HAP-1 (cell line): ENCODE data around the gene KLK15.

Experiments used
- DNase-seq, 2 experiments: peaks; one replicate each; pipeline ENCODE4 v3.0.0-alpha.2; 2016 to 2020; ENCODE audit warnings: low spot score in 2 of 2
- H3K27me3 ChIP-seq: fragments of 250-450 bp; sonication (Bioruptor Pico); 2 replicates; pipeline ENCODE4 v1.5.1; 2020; ENCODE audit warnings: low read depth, mild to moderate bottlenecking, moderate library complexity
- H3K36me3 ChIP-seq: fragments of 250-450 bp; sonication (Bioruptor Pico); replicated peaks from 2 replicates; pipeline ENCODE4 v1.5.1; 2020; ENCODE audit warnings: mild to moderate bottlenecking
- H3K4me1 ChIP-seq: fragments of 250-450 bp; sonication (Bioruptor Pico); 2 replicates; pipeline ENCODE4 v1.5.1; 2020; ENCODE audit warnings: mild to moderate bottlenecking
- H3K4me3 ChIP-seq: fragments of 250-450 bp; sonication (Bioruptor Pico); 2 replicates; pipeline ENCODE4 v1.5.1; 2020; ENCODE audit warnings: mild to moderate bottlenecking, moderate library complexity
- H3K9me3 ChIP-seq: fragments of 250-450 bp; sonication (Bioruptor Pico); 2 replicates; pipeline ENCODE4 v1.5.1; 2020; ENCODE audit warnings: mild to moderate bottlenecking, moderate library complexity
- in situ Hi-C: fragments of 300-500 bp; cut with MboI; formaldehyde crosslinking; loops from 3 replicates; pipeline ENCODE4 v1.14.3; 2020; ENCODE audit warnings: low sequenced_read_pairs, inconsistent platforms, mixed read lengths

The KLK15 gene

DNA sequence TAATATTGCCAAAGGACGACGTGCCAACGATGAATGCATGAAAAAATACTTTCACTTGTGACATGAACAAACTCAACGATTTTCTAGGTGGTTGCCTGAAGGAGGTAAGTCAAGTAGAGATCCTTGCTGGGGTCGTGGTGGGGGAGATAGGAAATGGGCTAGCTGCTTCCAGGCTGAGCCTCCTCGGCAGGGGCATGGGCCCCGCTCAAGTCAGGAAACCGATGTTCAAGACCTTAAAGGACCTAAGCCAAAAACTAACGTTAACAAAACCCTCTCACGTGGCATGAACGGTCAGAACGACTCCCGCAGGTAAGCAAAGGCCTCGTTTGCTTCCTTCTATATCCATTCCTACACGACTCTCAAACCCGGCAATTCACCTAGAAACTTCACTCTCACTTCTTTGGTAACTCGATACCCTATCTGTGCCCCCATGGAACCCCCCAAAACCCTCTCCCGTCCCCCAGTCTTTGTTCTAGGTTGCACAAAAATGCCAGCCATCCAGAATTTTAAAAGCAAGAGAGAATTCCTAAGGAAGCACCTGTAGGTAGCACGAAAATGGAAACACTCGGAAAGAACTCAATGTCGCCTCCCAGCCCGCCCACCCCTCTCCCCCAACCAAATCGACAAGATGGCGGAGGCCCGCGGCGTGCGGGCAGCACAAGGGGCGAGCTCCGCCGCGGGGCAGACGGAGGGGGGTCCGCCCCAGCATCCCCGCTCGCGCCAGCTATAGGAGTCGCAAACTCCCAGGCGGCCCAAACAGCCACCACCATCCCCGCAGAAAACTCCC, 29.5 kb downstream of the KLK15 start:
- DNase-seq = peak in 1 of 2 experiments; percentile 58
- in situ Hi-C loops = no loop called here
- no peaks in the 10 kb centered on the region for H3K9me3 ChIP-seq

GRCh38 chr19:50801107-50801506, 32.3 kb downstream of the KLK15 start:
- peak in 1 of 2 experiments; percentile 70 for DNase-seq
- H3K9me3 ChIP-seq = no peaks in the 10 kb centered on the region
- H3K36me3 ChIP-seq = peaks cover 78% of the 10 kb centered on the region
- H3K27me3 ChIP-seq = no peaks in the 10 kb centered on the region
- in situ Hi-C loops = no loop called here
- H3K4me1 ChIP-seq = peaks cover 25% of the 10 kb centered on the region
- no peak overlapping the region for H3K4me3 ChIP-seq

More for the DNA sequence above, 29.5 kb downstream of the KLK15 start:
- no peaks in the 10 kb centered on the region for H3K27me3 ChIP-seq
- H3K4me1 ChIP-seq = peaks cover 25% of the 10 kb centered on the region
- peaks cover 55% of the 10 kb centered on the region for H3K36me3 ChIP-seq
- peak overlapping the region; percentile 100 for H3K4me3 ChIP-seq

DNA sequence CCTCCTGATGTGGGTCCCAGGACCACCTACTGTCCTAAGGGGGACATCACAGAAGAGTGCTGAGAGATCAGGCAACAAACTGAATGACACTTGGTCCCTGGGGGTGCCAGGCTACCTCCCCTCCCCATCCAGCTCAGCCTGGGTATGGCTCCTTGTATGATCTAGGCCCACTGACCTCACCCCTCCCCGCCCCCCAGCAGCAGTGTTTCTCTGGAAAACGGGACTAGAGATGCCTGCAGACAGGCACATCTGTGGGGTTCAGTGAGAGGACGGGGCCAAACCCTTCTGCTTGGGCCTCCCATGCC, 33.9 kb downstream of the KLK15 start:
- Histone ChIP-seq H3K4me1 (peaks cover 17% of the 10 kb centered on the region), H3K27me3 (no peaks in the 10 kb centered on the region), H3K9me3 (no peaks in the 10 kb centered on the region), H3K36me3 (peaks cover 75% of the 10 kb centered on the region), H3K4me3 (no peak overlapping the region)
- in situ Hi-C loops = no loop called here
- DNase-seq = no peak

DNA sequence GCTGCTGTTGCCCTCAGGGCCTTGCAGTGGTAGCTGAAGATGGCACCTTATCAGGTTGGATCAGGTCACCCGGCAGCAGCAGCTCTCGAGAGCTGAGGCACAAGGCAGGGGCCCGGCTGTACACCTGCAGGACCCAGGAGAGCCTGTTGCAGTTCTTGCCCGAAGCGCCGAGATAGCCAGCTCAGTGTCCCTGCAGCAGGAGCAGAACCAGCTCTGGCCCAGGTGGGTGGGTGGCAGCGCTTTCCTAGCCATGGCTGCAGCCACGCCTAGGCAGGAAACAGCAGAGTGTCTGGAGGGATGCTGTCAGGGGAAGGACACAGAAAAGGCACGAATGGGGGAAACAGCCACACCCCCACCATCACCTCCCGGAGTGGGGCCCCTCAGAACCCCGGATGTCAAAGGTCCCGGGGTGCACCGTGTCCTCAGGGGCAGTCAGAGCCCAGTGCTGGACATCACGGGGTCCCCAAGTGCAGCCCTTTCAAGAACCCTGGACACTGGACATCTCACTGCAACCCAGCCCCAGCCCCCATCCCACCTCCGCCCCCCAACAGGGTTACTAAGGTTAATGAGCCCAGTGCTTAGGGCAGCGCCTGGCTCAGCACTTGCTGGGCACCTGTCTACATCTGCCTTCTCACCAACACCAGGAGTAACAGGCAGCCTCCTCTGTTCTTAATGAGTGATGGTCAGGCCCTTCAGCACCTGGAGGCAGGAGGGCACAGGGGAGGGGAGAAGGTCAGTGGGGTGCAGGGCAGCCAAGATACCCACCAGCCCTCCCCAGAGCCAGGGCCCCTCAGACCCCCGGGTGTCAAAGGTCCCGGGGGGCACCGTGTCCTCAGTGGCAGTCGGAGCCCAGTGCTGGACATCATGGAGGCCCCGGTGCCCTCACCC, 34.5 kb downstream of the KLK15 start:
- Histone ChIP-seq H3K36me3 (peaks cover 72% of the 10 kb centered on the region), H3K4me3 (no peak overlapping the region), H3K4me1 (peaks cover 17% of the 10 kb centered on the region), H3K27me3 (no peaks in the 10 kb centered on the region), H3K9me3 (no peaks in the 10 kb centered on the region)
- in situ Hi-C loops = no loop called here
- DNase-seq = no peak

DNA sequence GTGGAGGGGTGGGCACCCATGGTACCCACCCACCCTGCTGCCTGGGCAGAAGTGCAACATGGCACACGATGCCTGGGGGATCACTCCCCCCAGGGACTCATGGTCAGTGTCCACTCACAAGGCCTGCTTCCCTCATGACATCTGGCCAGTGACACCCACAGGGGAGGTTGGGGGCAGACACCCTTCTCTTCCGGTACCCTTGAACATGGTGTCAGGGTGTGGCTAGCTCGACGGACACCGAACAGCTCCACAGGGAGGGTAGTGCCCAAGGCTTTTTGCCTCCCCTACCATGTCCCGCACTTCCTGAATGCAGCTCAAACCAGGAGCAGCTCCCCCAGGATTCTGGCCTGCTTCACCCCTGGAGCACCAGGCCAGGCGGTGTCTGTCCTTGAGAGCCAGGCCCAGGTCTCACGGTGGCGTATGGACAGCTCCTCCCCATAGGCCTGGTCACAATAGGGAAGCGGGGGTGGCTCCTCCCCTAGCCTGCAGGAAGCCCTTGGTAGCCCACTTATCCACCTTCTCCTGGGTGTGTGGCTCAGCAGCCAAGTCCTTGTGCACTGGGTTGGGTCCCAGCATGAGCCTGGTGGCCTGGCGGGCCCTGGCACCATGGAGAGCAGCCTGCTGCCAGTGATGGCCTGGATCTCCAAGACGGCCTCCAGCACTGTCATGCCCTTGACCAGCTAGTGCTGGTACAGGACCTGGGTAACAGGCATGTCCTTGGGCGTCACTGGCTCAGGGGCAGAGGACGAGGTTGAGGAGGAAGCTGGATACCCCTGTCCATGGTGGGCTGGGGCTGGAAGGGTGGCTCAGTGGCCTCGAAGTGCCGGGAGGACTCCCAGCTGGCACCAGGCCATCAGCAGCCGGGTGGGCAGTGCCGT, 35.4 kb downstream of the KLK15 start:
- no peaks in the 10 kb centered on the region for H3K27me3 ChIP-seq
- H3K9me3 ChIP-seq = no peaks in the 10 kb centered on the region
- no peak for DNase-seq
- no peak overlapping the region for H3K4me3 ChIP-seq
- H3K4me1 ChIP-seq = peaks cover 17% of the 10 kb centered on the region
- peaks cover 64% of the 10 kb centered on the region for H3K36me3 ChIP-seq
- in situ Hi-C loops = no loop called here

GRCh38 chr19:50797429-50797780, 36.0 kb downstream of the KLK15 start:
- Histone ChIP-seq H3K27me3 (no peaks in the 10 kb centered on the region), H3K9me3 (no peaks in the 10 kb centered on the region), H3K36me3 (peaks cover 58% of the 10 kb centered on the region), H3K4me3 (no peak overlapping the region), H3K4me1 (peaks cover 11% of the 10 kb centered on the region)
- in situ Hi-C loops = no loop called here
- no peak for DNase-seq

DNA sequence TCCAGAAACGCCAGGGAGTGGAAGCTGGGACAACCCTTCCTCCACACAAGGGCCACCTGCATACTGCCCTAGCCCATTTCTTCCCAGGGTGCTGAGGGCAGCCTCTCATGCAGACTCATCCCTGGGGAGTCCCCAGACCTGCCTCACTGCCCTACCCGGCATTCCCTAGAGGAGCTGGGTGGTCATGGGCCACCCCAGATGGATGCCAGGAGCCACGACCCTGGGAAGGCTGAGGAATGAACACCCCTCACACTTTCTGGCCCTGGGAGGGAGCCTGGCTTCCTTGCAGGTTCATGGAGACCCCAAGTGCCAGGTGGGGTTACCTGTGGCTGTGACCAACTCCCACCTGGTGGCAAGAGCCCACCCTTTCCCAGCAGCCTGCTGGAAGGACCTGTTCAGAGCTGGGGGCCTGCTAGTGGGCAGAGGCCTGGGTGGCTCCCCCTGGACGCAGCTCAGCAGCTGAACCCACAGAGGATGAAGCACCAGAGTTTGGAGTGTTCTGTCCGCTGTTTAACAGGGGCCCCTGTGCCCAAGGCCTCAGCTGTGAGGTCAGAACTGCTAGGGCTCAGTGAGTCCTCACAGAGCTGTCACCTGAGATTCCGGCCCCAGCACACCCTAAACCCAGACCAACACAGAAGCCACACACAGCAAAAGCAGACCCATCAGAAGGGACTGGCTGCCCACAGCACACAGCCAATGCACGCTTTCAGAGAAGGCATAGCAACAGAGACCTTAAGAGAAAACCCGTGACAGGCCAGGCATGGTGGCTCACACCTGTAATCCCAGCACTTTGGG, 36.5 kb downstream of the KLK15 start:
- Histone ChIP-seq H3K4me3 (no peak overlapping the region), H3K9me3 (no peaks in the 10 kb centered on the region), H3K4me1 (peaks cover 5% of the 10 kb centered on the region), H3K27me3 (no peaks in the 10 kb centered on the region), H3K36me3 (peaks cover 52% of the 10 kb centered on the region)
- no peak for DNase-seq
- in situ Hi-C loops = no loop called here

DNA sequence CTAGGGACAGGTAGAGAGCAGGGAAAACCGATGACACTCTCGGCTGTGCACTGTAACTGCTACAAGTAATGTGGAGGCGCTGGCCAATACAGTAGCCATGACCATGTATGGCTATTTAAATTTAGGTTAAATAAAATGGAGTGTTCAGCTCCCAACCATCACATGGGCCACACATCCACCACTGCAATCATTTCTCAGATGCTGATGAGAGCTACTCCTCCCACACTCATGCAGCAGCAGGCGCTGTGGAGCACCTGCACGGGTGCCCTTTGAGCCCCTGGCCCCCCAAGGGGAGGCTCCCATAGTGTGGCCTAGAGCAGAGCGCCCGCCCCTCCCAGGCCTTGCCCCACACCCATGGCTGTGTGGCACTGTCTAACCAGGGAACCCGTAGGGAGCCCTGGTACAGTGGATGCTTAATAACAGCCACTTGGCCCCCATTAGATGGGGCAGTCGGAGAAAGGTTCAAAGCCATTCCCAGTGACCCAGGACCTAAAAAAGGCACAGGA, 37.2 kb downstream of the KLK15 start:
- Histone ChIP-seq H3K4me1 (peaks cover 4% of the 10 kb centered on the region; the same call in 1 of the 2 replicates), H3K4me3 (no peak overlapping the region), H3K9me3 (no peaks in the 10 kb centered on the region), H3K36me3 (peaks cover 46% of the 10 kb centered on the region), H3K27me3 (no peaks in the 10 kb centered on the region)
- peak in 1 of 2 experiments; percentile 57 for DNase-seq
- in situ Hi-C loops = no loop called here

GRCh38 chr19:50795664-50796073, 37.7 kb downstream of the KLK15 start:
- in situ Hi-C loops = no loop called here
- Histone ChIP-seq H3K36me3 (peaks cover 40% of the 10 kb centered on the region), H3K9me3 (no peaks in the 10 kb centered on the region), H3K27me3 (no peaks in the 10 kb centered on the region), H3K4me3 (no peak overlapping the region), H3K4me1 (peaks cover under 1% of the 10 kb centered on the region; the same call in 1 of the 2 replicates)
- DNase-seq = no peak

GRCh38 chr19:50794876-50795663, 38.3 kb downstream of the KLK15 start:
- no peaks in the 10 kb centered on the region for H3K27me3 ChIP-seq
- peak in 1 of 2 experiments; percentile 76 for DNase-seq
- peaks cover 36% of the 10 kb centered on the region for H3K36me3 ChIP-seq
- H3K9me3 ChIP-seq = no peaks in the 10 kb centered on the region
- no peaks in the 10 kb centered on the region for H3K4me1 ChIP-seq
- in situ Hi-C loops = no loop called here
- H3K4me3 ChIP-seq = no peak overlapping the region

DNA sequence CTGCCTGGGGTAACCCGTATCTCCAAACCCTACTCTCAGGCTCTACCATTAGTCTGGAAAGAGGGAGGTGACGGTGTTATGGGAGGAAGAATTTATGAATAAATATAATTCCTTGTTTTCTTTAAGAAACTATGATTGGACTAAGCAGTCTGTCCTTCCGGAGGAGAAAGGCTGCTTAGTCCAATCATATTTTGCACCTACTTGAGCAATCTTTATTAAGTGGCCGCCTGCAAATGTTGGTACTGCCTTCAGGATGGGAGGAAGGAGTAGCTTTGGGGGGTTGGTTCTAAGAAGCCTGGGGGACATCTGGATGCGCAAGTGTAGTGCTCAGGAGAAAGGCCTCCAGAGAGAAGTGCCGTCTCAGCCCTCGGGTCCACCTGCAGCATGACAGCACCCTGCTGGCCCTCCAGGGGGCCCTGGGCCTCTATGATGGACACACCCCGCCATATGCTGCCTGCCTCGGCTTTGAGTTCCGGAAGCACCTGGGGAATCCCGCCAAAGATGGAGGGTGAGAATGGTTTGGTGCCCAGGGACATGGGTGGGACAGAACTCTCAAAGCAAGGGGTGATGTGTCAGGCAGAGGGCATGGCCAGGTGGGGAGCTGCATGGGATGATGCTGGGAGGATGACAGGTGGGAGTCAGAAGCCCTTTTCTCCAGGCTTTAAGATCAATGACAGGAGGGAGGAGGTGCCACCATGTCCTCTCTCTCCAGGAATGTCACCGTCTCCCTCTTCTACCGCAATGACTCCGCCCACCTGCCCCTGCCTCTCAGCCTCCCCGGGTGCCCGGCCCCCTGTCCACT, 39.1 kb downstream of the KLK15 start:
- Histone ChIP-seq H3K27me3 (no peaks in the 10 kb centered on the region), H3K4me1 (no peaks in the 10 kb centered on the region), H3K4me3 (no peak overlapping the region), H3K36me3 (peaks cover 28% of the 10 kb centered on the region), H3K9me3 (no peaks in the 10 kb centered on the region)
- in situ Hi-C loops = no loop called here
- peak; percentile 30 to 69 for DNase-seq
